ENCODE data around the gene FAM171A2. TPM values are rescaled to one million over a fixed set of nuclear protein-coding genes. Genes with fewer than 3 reads are reported as not detected.

FAM171A2 gene
- total and polyA plus RNA-seq, 2 donors from 2014 or later = 0.94 to 1.6 TPM

DNA sequence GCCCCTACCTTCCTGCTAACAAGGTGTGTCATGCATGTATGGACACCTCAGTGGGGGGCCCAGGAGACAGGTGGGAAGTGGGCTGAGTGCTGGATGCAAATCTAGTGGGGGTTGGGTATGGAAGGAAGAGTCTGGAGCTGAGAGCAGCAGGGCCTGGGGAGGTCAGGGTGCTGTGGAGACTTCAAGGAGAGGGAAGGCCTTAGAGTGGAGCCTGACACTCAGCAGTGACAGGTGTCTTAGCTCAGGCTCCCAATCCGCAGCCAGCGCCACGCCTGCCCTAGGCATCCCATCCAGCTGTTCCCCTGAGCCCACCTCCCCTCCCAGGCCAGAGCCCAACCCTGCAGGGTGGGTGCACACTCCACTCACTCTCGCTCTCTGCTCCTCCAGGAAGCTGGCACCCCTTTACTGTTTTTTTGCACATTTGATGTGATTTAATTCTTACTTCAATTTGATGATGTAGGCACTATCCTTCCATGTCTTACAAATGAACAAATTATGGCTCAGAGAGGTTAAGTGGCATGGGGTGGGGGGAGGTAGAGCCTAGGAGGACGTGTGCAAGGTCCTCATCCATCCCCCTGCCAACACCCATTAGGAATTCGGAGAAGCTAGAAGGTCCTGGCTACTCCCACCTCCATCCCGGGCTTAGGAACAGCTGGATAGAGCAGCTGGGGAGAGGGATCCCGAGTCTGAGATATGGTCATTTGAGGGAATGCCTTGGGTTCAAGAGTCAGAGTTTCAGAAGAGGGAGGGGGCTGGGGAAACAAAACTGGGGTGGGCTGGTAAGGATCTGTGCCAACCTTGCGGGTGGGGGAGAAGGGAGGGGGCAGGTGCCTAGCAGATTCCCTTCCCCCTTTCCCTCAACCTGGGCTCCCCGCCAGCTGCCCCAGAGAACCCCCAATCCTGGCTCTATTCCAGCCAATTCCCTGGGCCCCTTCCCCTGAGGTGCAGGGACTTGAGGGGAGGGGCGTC is 2.1 kb downstream of the FAM171A2 start:
- Histone ChIP-seq H3K36me3 (ENCODE audit: control insufficient read depth in 2 of 3, insufficient read depth in 3 of 3, low read length in 3 of 3) (no peaks in the 10 kb centered on the region), H3K9me3 (ENCODE audit: control insufficient read depth in 2 of 3, insufficient read depth in 1 of 3, low read length in 3 of 3) (no peaks in the 10 kb centered on the region), H3K4me1 (ENCODE audit: control insufficient read depth in 2 of 3, insufficient read depth in 2 of 3, low read depth in 1 of 3, low read length in 3 of 3) (peaks cover 5 to 9% (median 5%) of the 10 kb centered on the region in 3 donors), H3K4me3 (ENCODE audit: low read length in 3 of 3) (peak overlapping the region in 1 of 3 donors; percentile 18), H3K27me3 (ENCODE audit: control insufficient read depth, insufficient read depth, low read length) (no peaks in the 10 kb centered on the region), H3K9ac (ENCODE audit: low read length in 3 of 3) (no peak overlapping the region), H3K27ac (ENCODE audit: low read depth in 2 of 2, low read length in 2 of 2) (no peak overlapping the region)
- FAIRE-seq = no peak
- intact Hi-C loops (cut with DNase I) = no loop called here
- TF ChIP-seq, protein P1, sequence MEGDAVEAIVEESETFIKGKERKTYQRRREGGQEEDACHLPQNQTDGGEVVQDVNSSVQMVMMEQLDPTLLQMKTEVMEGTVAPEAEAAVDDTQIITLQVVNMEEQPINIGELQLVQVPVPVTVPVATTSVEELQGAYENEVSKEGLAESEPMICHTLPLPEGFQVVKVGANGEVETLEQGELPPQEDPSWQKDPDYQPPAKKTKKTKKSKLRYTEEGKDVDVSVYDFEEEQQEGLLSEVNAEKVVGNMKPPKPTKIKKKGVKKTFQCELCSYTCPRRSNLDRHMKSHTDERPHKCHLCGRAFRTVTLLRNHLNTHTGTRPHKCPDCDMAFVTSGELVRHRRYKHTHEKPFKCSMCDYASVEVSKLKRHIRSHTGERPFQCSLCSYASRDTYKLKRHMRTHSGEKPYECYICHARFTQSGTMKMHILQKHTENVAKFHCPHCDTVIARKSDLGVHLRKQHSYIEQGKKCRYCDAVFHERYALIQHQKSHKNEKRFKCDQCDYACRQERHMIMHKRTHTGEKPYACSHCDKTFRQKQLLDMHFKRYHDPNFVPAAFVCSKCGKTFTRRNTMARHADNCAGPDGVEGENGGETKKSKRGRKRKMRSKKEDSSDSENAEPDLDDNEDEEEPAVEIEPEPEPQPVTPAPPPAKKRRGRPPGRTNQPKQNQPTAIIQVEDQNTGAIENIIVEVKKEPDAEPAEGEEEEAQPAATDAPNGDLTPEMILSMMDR (IDR thresholded peaks at IDR 0.05; ENCODE audit: borderline replicate concordance, extremely low read depth, insufficient read depth) = no peak
- peak in 4 of 5 donors; percentile 51 to 78 (median 66) for DNase-seq

DNA sequence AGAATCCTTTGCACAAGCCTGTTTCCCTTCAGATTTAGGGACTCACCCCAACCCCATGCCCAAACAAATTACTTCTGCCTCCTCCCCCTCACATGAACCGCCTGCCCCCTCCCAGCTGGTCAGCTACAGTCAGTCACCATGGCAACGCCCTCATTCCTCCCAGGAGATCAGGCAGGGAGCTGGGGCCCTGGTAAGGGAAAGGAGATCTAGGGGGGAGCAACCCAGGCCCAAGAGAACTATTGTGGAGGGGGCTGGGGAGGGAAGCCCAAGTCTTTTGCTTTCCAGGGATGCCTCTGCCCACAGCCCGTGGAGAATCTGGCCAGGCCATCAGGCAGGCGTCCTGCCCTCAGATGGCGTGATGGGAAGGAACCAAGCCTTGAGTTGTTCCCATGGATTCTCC is 2.8 kb downstream of the FAM171A2 start:
- H3K4me1 ChIP-seq (ENCODE audit: control insufficient read depth in 2 of 3, insufficient read depth in 2 of 3, low read depth in 1 of 3, low read length in 3 of 3) = peaks cover 5 to 9% (median 5%) of the 10 kb centered on the region in 3 donors
- no peak overlapping the region for H3K9ac ChIP-seq (ENCODE audit: low read length in 3 of 3)
- TF ChIP-seq, protein P1 (IDR thresholded peaks at IDR 0.05; ENCODE audit: borderline replicate concordance, extremely low read depth, insufficient read depth) = no peak
- H3K9me3 ChIP-seq (ENCODE audit: control insufficient read depth in 2 of 3, insufficient read depth in 1 of 3, low read length in 3 of 3) = no peaks in the 10 kb centered on the region
- no peak overlapping the region for H3K4me3 ChIP-seq (ENCODE audit: low read length in 3 of 3)
- DNase-seq = peak; percentile 85 to 96 (median 93)
- no peaks in the 10 kb centered on the region for H3K27me3 ChIP-seq (ENCODE audit: control insufficient read depth, insufficient read depth, low read length)
- no peaks in the 10 kb centered on the region for H3K36me3 ChIP-seq (ENCODE audit: control insufficient read depth in 2 of 3, insufficient read depth in 3 of 3, low read length in 3 of 3)
- intact Hi-C loops (cut with DNase I) = no loop called here
- no peak for FAIRE-seq
- no peak overlapping the region for H3K27ac ChIP-seq (ENCODE audit: low read depth in 2 of 2, low read length in 2 of 2)

DNA sequence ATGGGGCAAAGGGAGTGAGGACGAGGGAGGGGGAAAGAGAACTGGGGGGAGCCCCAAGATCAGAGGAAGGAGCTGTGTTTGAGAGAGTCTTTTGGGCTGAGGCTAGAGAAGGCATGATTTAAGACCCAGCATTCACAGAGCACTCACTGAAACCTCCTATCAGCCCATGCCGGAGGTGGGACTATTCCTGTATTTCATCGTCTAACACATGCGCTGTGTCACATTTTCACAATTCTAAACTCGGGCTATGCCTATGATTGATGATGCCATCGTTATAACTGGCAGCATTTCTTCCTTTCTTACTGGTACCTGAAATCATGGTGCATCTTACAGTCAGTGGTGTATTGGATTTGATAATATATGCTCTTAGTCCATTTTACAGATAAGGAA is 3.5 kb downstream of the FAM171A2 start:
- FAIRE-seq = no peak
- Histone ChIP-seq H3K9ac (ENCODE audit: low read length in 3 of 3) (peak overlapping the region in 1 of 3 donors; percentile 15), H3K27ac (ENCODE audit: low read depth in 2 of 2, low read length in 2 of 2) (no peak overlapping the region), H3K4me1 (ENCODE audit: control insufficient read depth in 2 of 3, insufficient read depth in 2 of 3, low read depth in 1 of 3, low read length in 3 of 3) (peaks cover 5 to 9% (median 5%) of the 10 kb centered on the region in 3 donors), H3K27me3 (ENCODE audit: control insufficient read depth, insufficient read depth, low read length) (no peaks in the 10 kb centered on the region), H3K9me3 (ENCODE audit: control insufficient read depth in 2 of 3, insufficient read depth in 1 of 3, low read length in 3 of 3) (no peaks in the 10 kb centered on the region), H3K4me3 (ENCODE audit: low read length in 3 of 3) (no peak overlapping the region), H3K36me3 (ENCODE audit: control insufficient read depth in 2 of 3, insufficient read depth in 3 of 3, low read length in 3 of 3) (no peaks in the 10 kb centered on the region)
- intact Hi-C loops (cut with DNase I) = no loop called here
- TF ChIP-seq, protein P1 (IDR thresholded peaks at IDR 0.05; ENCODE audit: borderline replicate concordance, extremely low read depth, insufficient read depth) = no peak
- DNase-seq = no peak
